Measurements from ENCODE around the gene NEURL1B.

DNA sequence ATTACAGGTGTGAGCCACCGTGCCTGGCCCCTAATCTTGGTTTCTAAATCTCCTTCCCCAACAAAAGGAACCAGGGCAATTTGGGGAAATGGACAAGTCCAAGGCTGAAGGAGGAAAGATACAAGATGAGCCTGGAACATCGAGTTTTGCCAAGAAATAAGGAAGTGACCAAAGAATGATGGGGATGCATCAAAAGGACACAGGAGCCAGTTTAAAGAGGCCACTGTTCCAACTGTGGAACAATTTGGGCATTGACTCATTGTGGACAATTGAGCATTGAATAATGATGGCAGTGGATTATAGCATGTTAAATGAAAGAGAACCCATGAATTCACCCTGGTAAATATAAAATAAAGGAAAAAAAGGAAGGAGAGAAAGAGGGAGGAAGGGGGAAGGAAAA lies 82.4 kb downstream of the NEURL1B start:
- TF ChIP-seq, protein P1, sequence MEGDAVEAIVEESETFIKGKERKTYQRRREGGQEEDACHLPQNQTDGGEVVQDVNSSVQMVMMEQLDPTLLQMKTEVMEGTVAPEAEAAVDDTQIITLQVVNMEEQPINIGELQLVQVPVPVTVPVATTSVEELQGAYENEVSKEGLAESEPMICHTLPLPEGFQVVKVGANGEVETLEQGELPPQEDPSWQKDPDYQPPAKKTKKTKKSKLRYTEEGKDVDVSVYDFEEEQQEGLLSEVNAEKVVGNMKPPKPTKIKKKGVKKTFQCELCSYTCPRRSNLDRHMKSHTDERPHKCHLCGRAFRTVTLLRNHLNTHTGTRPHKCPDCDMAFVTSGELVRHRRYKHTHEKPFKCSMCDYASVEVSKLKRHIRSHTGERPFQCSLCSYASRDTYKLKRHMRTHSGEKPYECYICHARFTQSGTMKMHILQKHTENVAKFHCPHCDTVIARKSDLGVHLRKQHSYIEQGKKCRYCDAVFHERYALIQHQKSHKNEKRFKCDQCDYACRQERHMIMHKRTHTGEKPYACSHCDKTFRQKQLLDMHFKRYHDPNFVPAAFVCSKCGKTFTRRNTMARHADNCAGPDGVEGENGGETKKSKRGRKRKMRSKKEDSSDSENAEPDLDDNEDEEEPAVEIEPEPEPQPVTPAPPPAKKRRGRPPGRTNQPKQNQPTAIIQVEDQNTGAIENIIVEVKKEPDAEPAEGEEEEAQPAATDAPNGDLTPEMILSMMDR (IDR thresholded peaks at IDR 0.05 in 2 of 3, conservative IDR thresholded peaks at IDR 0.05 in 1 of 3; ENCODE audit: control insufficient read depth in 2 of 3, extremely low read depth in 1 of 3, insufficient read depth in 1 of 3, low read depth in 3 of 3, low read length in 3 of 3): no peak
- TF ChIP-seq NFXL1 (IDR thresholded peaks at IDR 0.05; ENCODE audit: borderline replicate concordance): no peak
- no peak for TF ChIP-seq SMAD1 (IDR thresholded peaks at IDR 0.05; ENCODE audit: low read depth, partially characterized antibody)
- TF ChIP-seq, protein P2, sequence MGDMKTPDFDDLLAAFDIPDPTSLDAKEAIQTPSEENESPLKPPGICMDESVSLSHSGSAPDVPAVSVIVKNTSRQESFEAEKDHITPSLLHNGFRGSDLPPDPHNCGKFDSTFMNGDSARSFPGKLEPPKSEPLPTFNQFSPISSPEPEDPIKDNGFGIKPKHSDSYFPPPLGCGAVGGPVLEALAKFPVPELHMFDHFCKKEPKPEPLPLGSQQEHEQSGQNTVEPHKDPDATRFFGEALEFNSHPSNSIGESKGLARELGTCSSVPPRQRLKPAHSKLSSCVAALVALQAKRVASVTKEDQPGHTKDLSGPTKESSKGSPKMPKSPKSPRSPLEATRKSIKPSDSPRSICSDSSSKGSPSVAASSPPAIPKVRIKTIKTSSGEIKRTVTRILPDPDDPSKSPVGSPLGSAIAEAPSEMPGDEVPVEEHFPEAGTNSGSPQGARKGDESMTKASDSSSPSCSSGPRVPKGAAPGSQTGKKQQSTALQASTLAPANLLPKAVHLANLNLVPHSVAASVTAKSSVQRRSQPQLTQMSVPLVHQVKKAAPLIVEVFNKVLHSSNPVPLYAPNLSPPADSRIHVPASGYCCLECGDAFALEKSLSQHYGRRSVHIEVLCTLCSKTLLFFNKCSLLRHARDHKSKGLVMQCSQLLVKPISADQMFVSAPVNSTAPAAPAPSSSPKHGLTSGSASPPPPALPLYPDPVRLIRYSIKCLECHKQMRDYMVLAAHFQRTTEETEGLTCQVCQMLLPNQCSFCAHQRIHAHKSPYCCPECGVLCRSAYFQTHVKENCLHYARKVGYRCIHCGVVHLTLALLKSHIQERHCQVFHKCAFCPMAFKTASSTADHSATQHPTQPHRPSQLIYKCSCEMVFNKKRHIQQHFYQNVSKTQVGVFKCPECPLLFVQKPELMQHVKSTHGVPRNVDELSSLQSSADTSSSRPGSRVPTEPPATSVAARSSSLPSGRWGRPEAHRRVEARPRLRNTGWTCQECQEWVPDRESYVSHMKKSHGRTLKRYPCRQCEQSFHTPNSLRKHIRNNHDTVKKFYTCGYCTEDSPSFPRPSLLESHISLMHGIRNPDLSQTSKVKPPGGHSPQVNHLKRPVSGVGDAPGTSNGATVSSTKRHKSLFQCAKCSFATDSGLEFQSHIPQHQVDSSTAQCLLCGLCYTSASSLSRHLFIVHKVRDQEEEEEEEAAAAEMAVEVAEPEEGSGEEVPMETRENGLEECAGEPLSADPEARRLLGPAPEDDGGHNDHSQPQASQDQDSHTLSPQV (IDR thresholded peaks at IDR 0.05): no peak
- no peak for TF ChIP-seq MEF2A (IDR thresholded peaks at IDR 0.05; ENCODE audit: insufficient read depth, low read depth, low read length)
- TF ChIP-seq, protein P3, sequence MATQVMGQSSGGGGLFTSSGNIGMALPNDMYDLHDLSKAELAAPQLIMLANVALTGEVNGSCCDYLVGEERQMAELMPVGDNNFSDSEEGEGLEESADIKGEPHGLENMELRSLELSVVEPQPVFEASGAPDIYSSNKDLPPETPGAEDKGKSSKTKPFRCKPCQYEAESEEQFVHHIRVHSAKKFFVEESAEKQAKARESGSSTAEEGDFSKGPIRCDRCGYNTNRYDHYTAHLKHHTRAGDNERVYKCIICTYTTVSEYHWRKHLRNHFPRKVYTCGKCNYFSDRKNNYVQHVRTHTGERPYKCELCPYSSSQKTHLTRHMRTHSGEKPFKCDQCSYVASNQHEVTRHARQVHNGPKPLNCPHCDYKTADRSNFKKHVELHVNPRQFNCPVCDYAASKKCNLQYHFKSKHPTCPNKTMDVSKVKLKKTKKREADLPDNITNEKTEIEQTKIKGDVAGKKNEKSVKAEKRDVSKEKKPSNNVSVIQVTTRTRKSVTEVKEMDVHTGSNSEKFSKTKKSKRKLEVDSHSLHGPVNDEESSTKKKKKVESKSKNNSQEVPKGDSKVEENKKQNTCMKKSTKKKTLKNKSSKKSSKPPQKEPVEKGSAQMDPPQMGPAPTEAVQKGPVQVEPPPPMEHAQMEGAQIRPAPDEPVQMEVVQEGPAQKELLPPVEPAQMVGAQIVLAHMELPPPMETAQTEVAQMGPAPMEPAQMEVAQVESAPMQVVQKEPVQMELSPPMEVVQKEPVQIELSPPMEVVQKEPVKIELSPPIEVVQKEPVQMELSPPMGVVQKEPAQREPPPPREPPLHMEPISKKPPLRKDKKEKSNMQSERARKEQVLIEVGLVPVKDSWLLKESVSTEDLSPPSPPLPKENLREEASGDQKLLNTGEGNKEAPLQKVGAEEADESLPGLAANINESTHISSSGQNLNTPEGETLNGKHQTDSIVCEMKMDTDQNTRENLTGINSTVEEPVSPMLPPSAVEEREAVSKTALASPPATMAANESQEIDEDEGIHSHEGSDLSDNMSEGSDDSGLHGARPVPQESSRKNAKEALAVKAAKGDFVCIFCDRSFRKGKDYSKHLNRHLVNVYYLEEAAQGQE (IDR thresholded peaks at IDR 0.05; ENCODE audit: low read depth, low read length): no peak
- no peak for TF ChIP-seq EZH2 (IDR thresholded peaks at IDR 0.05; ENCODE audit: borderline replicate concordance, control insufficient read depth, low read depth, low read length)
- no peak for TF ChIP-seq NRF1 (conservative IDR thresholded peaks at IDR 0.05; ENCODE audit: low read depth, low read length)
- TF ChIP-seq POLR2A (IDR thresholded peaks at IDR 0.05; ENCODE audit: low read depth, low read length): no peak
- TF ChIP-seq KDM1A (IDR thresholded peaks at IDR 0.05; ENCODE audit: borderline replicate concordance): no peak
